B cell (primary cell): ENCODE measurements around the gene SIL1. TPM values are rescaled to one million over a fixed set of nuclear protein-coding genes. Genes with fewer than 3 reads are reported as not detected.

Experiments used
- ATAC-seq: fragments of 200-7000 bp; cut with Tn5 transposase; one replicate; pipeline ENCODE4 v1.10.0; 2021; ENCODE audit warnings: low read depth, mild to moderate bottlenecking, moderate number of reproducible peaks, moderate library complexity
- CTCF ChIA-PET: fragments of 350-600 bp; sonication (Branson Sonifier 250); formaldehyde crosslinking; loops from one replicate; lab custom pipeline; 2021; ENCODE audit warnings: antibody characterized with exemption, inconsistent platforms; lab: Charles Lee
- POLR2A ChIA-PET: fragments of 350-600 bp; sonication (Branson Sonifier 250); formaldehyde crosslinking; loops from one replicate; lab custom pipeline; 2021; ENCODE audit warnings: antibody characterized with exemption; lab: Charles Lee
- DNase-seq: peaks from one replicate; pipeline ENCODE4 v3.0.0; 2013
- H2AFZ ChIP-seq: 2 replicates; pipeline ENCODE4 v1.6.1; 2012; ENCODE audit warnings: mild to moderate bottlenecking, low read depth, low read length; ENCODE audit not compliant: insufficient read depth, poor library complexity, severe bottlenecking
- H3K27ac ChIP-seq, 2 donors: 1 replicate in 1 of 2; 2 replicates in 1 of 2; pipeline ENCODE4 v1.5.1; 2012 to 2013; ENCODE audit warnings: low read length in 2 of 2, mild to moderate bottlenecking in 2 of 2, moderate library complexity in 1 of 2
- H3K27me3 ChIP-seq, 4 experiments: fragments of 200-600 bp in 1 of 4; sonication (generic) in 1 of 4; replicated peaks in 1 of 4; 1 replicate in 2 of 4; 2 replicates in 2 of 4; pipeline versions ENCODE4 v1.6.1 to v1.7.0; 2013 to 2016; ENCODE audit warnings: low read length in 3 of 4, mild to moderate bottlenecking in 2 of 4, mixed read lengths in 1 of 4, moderate library complexity in 1 of 4; ENCODE audit not compliant: insufficient read depth in 4 of 4, control insufficient read depth in 3 of 4; ENCODE audit errors: control extremely low read depth in 1 of 4
- H3K36me3 ChIP-seq, 2 experiments: replicated peaks in 1 of 2; 1 replicate in 1 of 2; 2 replicates in 1 of 2; pipeline versions ENCODE4 v1.6.1 to v1.7.1; 2013; ENCODE audit warnings: low read length in 1 of 2; ENCODE audit not compliant: insufficient read depth in 2 of 2, control insufficient read depth in 1 of 2; ENCODE audit errors: control extremely low read depth in 1 of 2, extremely low read depth in 1 of 2
- H3K4me1 ChIP-seq, 2 donors: fragments of 200-600 bp in 1 of 2; sonication (generic) in 1 of 2; 1 replicate in 1 of 2; 2 replicates in 1 of 2; pipeline versions ENCODE4 v1.5.1 to v1.6.1; 2013 to 2017; ENCODE audit warnings: low read length in 2 of 2; ENCODE audit not compliant: control insufficient read depth in 2 of 2, insufficient read depth in 2 of 2
- H3K4me2 ChIP-seq: replicated peaks from 2 replicates; pipeline ENCODE3; 2012; ENCODE audit warnings: mild to moderate bottlenecking, low read depth, low read length; ENCODE audit not compliant: poor library complexity, severe bottlenecking
- H3K4me3 ChIP-seq, 5 experiments: fragments of 200-600 bp in 1 of 5; sonication (generic) in 1 of 5; 1 replicate in 3 of 5; 2 replicates in 2 of 5; pipeline versions ENCODE4 v1.5.1 to v1.7.0; 2011 to 2016; ENCODE audit warnings: low read length in 4 of 5, mild to moderate bottlenecking in 4 of 5, low read depth in 2 of 5, control low read depth in 1 of 5, moderate library complexity in 1 of 5; ENCODE audit not compliant: insufficient read depth in 1 of 5; ENCODE audit errors: control extremely low read depth in 1 of 5, extremely low read depth in 1 of 5
- H3K79me2 ChIP-seq: fragments of 200-600 bp; sonication (generic); one replicate; pipeline ENCODE4 v1.6.0; 2016; ENCODE audit warnings: low read length; ENCODE audit not compliant: control insufficient read depth, insufficient read depth
- H3K9ac ChIP-seq: fragments of 200-600 bp; sonication (generic); 2 replicates; pipeline ENCODE4 v1.6.1; 2017; ENCODE audit warnings: mild to moderate bottlenecking, low read length, moderate library complexity
- H3K9me3 ChIP-seq, 3 donors: one replicate each; pipeline versions ENCODE4 v1.6.1 to v1.7.1; 2013; ENCODE audit warnings: low read length in 2 of 3; ENCODE audit not compliant: control insufficient read depth in 2 of 3, insufficient read depth in 1 of 3; ENCODE audit errors: control extremely low read depth in 1 of 3
- H4K20me1 ChIP-seq: 2 replicates; pipeline ENCODE4 v1.6.0; 2012; ENCODE audit warnings: mild to moderate bottlenecking, low read length; ENCODE audit not compliant: insufficient read depth, control insufficient read depth, poor library complexity, severe bottlenecking
- H3K27ac Mint-ChIP-seq: one replicate; pipeline ENCODE4 v1.8.0; 2021; ENCODE audit warnings: mixed read lengths
- H3K27me3 Mint-ChIP-seq: one replicate; pipeline ENCODE4 v1.8.0; 2021; ENCODE audit warnings: mixed read lengths
- H3K4me1 Mint-ChIP-seq: one replicate; pipeline ENCODE4 v1.8.0; 2021; ENCODE audit warnings: mixed read lengths
- H3K4me3 Mint-ChIP-seq: one replicate; pipeline ENCODE4 v1.8.0; 2021; ENCODE audit warnings: mixed read lengths
- H3K9me3 Mint-ChIP-seq: one replicate; pipeline ENCODE4 v1.8.0; 2022; ENCODE audit warnings: mixed read lengths; ENCODE audit not compliant: insufficient read depth
- EZH2 ChIP-seq: IDR thresholded peaks from 2 replicates; pipeline ENCODE4 v1.6.1; 2012; ENCODE audit warnings: borderline replicate concordance, low read depth, mild to moderate bottlenecking, moderate library complexity, low read length; ENCODE audit not compliant: insufficient read depth, poor library complexity, severe bottlenecking
- WGBS: methylation state at CpG from one replicate; pipeline ENCODE4 v1.1.5; 2013; ENCODE audit warnings: missing lambda C conversion rate; ENCODE audit not compliant: insufficient coverage; 5-methylcytosine and 5-hydroxymethylcytosine counted together
- intact Hi-C: fragments of 100-400 bp; cut with micrococcal nuclease; formaldehyde crosslinking; loops from one replicate; pipeline ENCODE4 v1.10.0; 2022
- polyA plus RNA-seq: library from polyadenylated mRNA; depleted of rRNA; stranded (reverse); fragments of >200 nt; gene quantifications from 2 replicates; pipeline ENCODE4 v1.2.3, GENCODE V29; 2012
- total RNA-seq, 2 donors: library from RNA; stranded (reverse); fragments of 120-200 nt in 1 of 2; gene quantifications; 1 replicate in 1 of 2; 2 replicates in 1 of 2; pipeline versions ENCODE4 v1.2.3 to v1.2.4, GENCODE V29; 2013 to 2022
- TF ChIP-seq, protein P1 (sequence below): fragments of 200-600 bp; IDR thresholded peaks from one replicate; pipeline ENCODE4 v1.8.0; 2022; ENCODE audit warnings: antibody characterized with exemption, mild to moderate bottlenecking

Gene SIL1
- total and polyA plus RNA-seq, 2 donors (not counting 1 experiment from before 2014, with no cell fraction given) = 16.9 to 19.8 TPM

DNA sequence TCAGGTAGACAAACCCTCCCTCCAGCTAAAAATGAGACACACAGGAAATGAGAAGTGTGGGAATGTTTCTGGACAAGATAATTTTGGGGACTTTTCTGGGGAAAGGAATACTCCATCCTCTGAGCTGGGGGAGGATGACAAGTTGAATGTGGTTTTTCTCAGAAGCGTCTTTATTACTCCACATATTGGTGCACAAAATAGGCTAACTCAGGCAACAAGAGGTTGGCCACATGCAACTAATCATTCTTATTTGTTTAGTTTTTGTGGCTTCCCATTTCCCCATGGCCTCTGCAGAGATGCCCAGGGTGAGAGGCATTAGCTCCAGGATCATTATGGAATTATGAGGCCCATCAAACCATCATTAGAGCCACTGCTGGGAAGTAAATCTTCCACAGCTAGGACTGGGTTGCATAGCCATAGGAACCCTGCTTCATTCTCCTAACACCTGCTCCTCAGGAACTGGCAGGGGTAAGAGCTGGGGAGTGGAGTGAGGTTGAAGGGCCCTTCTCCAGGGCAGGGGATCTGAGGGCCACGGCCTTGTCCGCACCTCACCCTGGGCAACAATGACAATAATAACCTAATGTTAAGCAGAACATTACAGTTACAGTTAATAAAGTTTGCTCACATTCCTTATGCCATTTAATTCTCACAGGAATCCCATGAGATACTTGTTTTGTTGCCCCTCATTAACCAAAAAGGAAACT is 9.3 kb upstream of the SIL1 start:
- Histone ChIP-seq H2AFZ (no peak overlapping the region), H3K9ac (no peak overlapping the region), H3K4me3 (no peak overlapping the region), H3K4me2 (no peak overlapping the region), H3K27ac (no peak overlapping the region), H3K4me1 (no peaks in the 10 kb centered on the region), H3K27me3 (no peaks in the 10 kb centered on the region), H3K9me3 (no peaks in the 10 kb centered on the region), H3K36me3 (no peaks in the 10 kb centered on the region), H4K20me1 (no peaks in the 10 kb centered on the region), H3K79me2 (no peaks in the 10 kb centered on the region)
- ATAC-seq (no peak), DNase-seq (no peak)
- H3K9me3 Mint-ChIP-seq = no peaks in the 10 kb centered on the region
- intact Hi-C loops = no loop called here
- H3K27ac Mint-ChIP-seq = no peak overlapping the region
- H3K4me1 Mint-ChIP-seq = no peaks in the 10 kb centered on the region
- CTCF ChIA-PET = no interaction called here
- peaks cover 4% of the 10 kb centered on the region for H3K27me3 Mint-ChIP-seq
- POLR2A ChIA-PET = no interaction called here
- no CpG with 5 or more reads among the region's 3 CpGs for WGBS
- no peak for TF ChIP-seq EZH2
- TF ChIP-seq, protein P1, sequence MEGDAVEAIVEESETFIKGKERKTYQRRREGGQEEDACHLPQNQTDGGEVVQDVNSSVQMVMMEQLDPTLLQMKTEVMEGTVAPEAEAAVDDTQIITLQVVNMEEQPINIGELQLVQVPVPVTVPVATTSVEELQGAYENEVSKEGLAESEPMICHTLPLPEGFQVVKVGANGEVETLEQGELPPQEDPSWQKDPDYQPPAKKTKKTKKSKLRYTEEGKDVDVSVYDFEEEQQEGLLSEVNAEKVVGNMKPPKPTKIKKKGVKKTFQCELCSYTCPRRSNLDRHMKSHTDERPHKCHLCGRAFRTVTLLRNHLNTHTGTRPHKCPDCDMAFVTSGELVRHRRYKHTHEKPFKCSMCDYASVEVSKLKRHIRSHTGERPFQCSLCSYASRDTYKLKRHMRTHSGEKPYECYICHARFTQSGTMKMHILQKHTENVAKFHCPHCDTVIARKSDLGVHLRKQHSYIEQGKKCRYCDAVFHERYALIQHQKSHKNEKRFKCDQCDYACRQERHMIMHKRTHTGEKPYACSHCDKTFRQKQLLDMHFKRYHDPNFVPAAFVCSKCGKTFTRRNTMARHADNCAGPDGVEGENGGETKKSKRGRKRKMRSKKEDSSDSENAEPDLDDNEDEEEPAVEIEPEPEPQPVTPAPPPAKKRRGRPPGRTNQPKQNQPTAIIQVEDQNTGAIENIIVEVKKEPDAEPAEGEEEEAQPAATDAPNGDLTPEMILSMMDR = no peak
- H3K4me3 Mint-ChIP-seq = no peak overlapping the region

GRCh38 chr5:139205586-139205985 is 7.4 kb upstream of the SIL1 start:
- no peak overlapping the region for H3K27ac Mint-ChIP-seq

More at GRCh38 chr5:139205586-139205985, 7.4 kb upstream of the SIL1 start:
- Histone ChIP-seq H3K27ac (no peak overlapping the region), H3K27me3 (no peaks in the 10 kb centered on the region), H3K4me3 (no peak overlapping the region), H3K79me2 (no peaks in the 10 kb centered on the region), H4K20me1 (no peaks in the 10 kb centered on the region), H3K36me3 (no peaks in the 10 kb centered on the region), H3K4me1 (no peaks in the 10 kb centered on the region), H2AFZ (no peak overlapping the region), H3K9me3 (no peaks in the 10 kb centered on the region), H3K4me2 (no peak overlapping the region), H3K9ac (no peak overlapping the region)
- DNase-seq = no peak
- Mint-ChIP-seq H3K27me3 (peaks cover 4% of the 10 kb centered on the region), H3K4me1 (no peaks in the 10 kb centered on the region), H3K9me3 (no peaks in the 10 kb centered on the region), H3K4me3 (no peak overlapping the region)
- TF ChIP-seq, protein P1 = no peak
- TF ChIP-seq EZH2 = no peak
- intact Hi-C loops = no loop called here
- 80% methylated on average over 2 of the region's 2 CpGs for WGBS
- CTCF ChIA-PET = interaction anchor here (1.3 kb wide), 1 partner anchor 30 kb away, joined by 3 read pairs; no protein-coding TSS in a partner anchor
- no peak for ATAC-seq
- POLR2A ChIA-PET = no interaction called here
